ENCODE results near the gene SLC26A2.

GRCh38 chr5:150016537-150016936 lies 56.0 kb downstream of the SLC26A2 start:
- no peak for TF ChIP-seq POLR2A (IDR thresholded peaks at IDR 0.05; ENCODE audit: low read length)
- no peak for TF ChIP-seq GATA1 (IDR thresholded peaks at IDR 0.05; ENCODE audit: low read depth, low read length)
